NCI-H1694 treated with DMSO at 0.1 percent for 48 hours (cell line): ENCODE results near the gene ASNSD1.
"Not testable (repeated sequence)": the region's sequence is repeated elsewhere in the genome, so short reads cannot be mapped to it uniquely, and the experiment has no call there.

Experiments
- DNase-seq: peaks from one replicate; lab custom pipeline; 2025; lab: John Stamatoyannopoulos, UW

ASNSD1 gene

GRCh38 chr2:189687796-189688195, 26.5 kb downstream of the ASNSD1 start:
- DNase-seq, result not testable (repeated sequence)

GRCh38 chr2:189696223-189696622, 35.0 kb downstream of the ASNSD1 start:
- no peak for DNase-seq

GRCh38 chr2:189698020-189698887, 37.0 kb downstream of the ASNSD1 start:
- peak; percentile 44 for DNase-seq

GRCh38 chr2:189700681-189701080, 39.4 kb downstream of the ASNSD1 start:
- no peak for DNase-seq

- DNase-seq, result no peak
Measured at GRCh38 chr2:189702071-189702470, 40.8 kb downstream of the ASNSD1 start.

- no peak for DNase-seq
Measured at GRCh38 chr2:189709501-189710221, 48.4 kb downstream of the ASNSD1 start.

- not testable (repeated sequence) for DNase-seq
Measured at GRCh38 chr2:189717593-189717992, 56.3 kb downstream of the ASNSD1 start.

- no peak for DNase-seq
Measured at GRCh38 chr2:189719571-189719970, 58.3 kb downstream of the ASNSD1 start.
